OCI-LY7 (cell line): ENCODE measurements around the gene MT1E. TPM values are rescaled to one million over a fixed set of nuclear protein-coding genes. Genes with fewer than 3 reads are reported as not detected.
"Not testable (repeated sequence)": the region's sequence is repeated elsewhere in the genome, so short reads cannot be mapped to it uniquely, and the experiment has no call there.

Experiments
- BruUV-seq: library from RNA; stranded (reverse); fragments of 400-500 nt; replicated peaks from 2 replicates; lab custom pipeline; 2021; lab: Mats Ljungman, UMichigan
- CTCF ChIA-PET: fragments of 300-600 bp; sonication (Branson Sonifier 250); formaldehyde crosslinking; loops from one replicate; lab custom pipeline; 2022; ENCODE audit warnings: antibody characterized with exemption; ENCODE audit not compliant: unreplicated experiment; lab: Charles Lee
- POLR2A ChIA-PET: fragments of 300-600 bp; sonication (Branson Sonifier 250); formaldehyde crosslinking; loops from one replicate; lab custom pipeline; 2022; ENCODE audit warnings: antibody characterized with exemption; lab: Charles Lee
- DNase-seq: peaks from one replicate; pipeline ENCODE4 v3.0.0-alpha.2; 2015; ENCODE audit warnings: low spot score
- H2AFZ ChIP-seq: fragments of 200-600 bp; sonication (generic), shearing (Covaris generic); 2 replicates; pipeline ENCODE4 v1.6.1; 2014; ENCODE audit warnings: mild to moderate bottlenecking, antibody characterized with exemption, low read length, moderate library complexity
- H3K27ac ChIP-seq: fragments of 200-600 bp; sonication (generic); 2 replicates; pipeline ENCODE4 v1.5.1; 2014; ENCODE audit warnings: mixed run types, low read depth, mild to moderate bottlenecking, moderate library complexity, low read length, inconsistent platforms; ENCODE audit not compliant: poor library complexity, severe bottlenecking
- H3K36me3 ChIP-seq: fragments of 200-600 bp; sonication (generic); 2 replicates; pipeline ENCODE4 v1.6.1; 2014; ENCODE audit warnings: mild to moderate bottlenecking, antibody characterized with exemption, low read length, moderate library complexity, mixed read lengths; ENCODE audit not compliant: insufficient read depth
- H3K4me1 ChIP-seq: fragments of 200-600 bp; sonication (generic); 2 replicates; pipeline ENCODE4 v1.5.1; 2014; ENCODE audit warnings: mild to moderate bottlenecking, low read length; ENCODE audit not compliant: insufficient read depth, poor library complexity, severe bottlenecking
- H3K4me2 ChIP-seq: fragments of 200-600 bp; sonication (generic); 2 replicates; pipeline ENCODE4 v1.6.1; 2014; ENCODE audit warnings: mild to moderate bottlenecking, low read length
- H3K4me3 ChIP-seq: fragments of 200-600 bp; sonication (generic); 2 replicates; pipeline ENCODE4 v1.5.1; 2014; ENCODE audit warnings: mild to moderate bottlenecking, low read depth, low read length; ENCODE audit not compliant: poor library complexity, severe bottlenecking
- H3K79me2 ChIP-seq: fragments of 200-600 bp; sonication (generic); 2 replicates; pipeline ENCODE4 v1.6.1; 2016; ENCODE audit warnings: low read depth, mild to moderate bottlenecking, low read length, moderate library complexity, mixed read lengths; ENCODE audit not compliant: insufficient read depth
- H3K9me2 ChIP-seq: fragments of 200-600 bp; sonication (generic); 2 replicates; pipeline ENCODE4 v1.6.1; 2016; ENCODE audit warnings: mild to moderate bottlenecking, low read length, mixed read lengths; ENCODE audit not compliant: insufficient read depth
- H3K9me3 ChIP-seq: fragments of 200-600 bp; sonication (generic); 2 replicates; pipeline ENCODE4 v1.6.1; 2014; ENCODE audit warnings: mild to moderate bottlenecking, mixed run types, low read length, mixed read lengths
- H4K20me1 ChIP-seq: fragments of 200-600 bp; sonication (generic); 2 replicates; pipeline ENCODE4 v1.6.1; 2014; ENCODE audit warnings: mild to moderate bottlenecking, antibody characterized with exemption, low read length, moderate library complexity, mixed read lengths; ENCODE audit not compliant: insufficient read depth
- CTCF ChIP-seq: fragments of 200-600 bp; sonication (generic); conservative IDR thresholded peaks from 2 replicates; pipeline ENCODE4 v1.5.1; 2014; ENCODE audit warnings: mild to moderate bottlenecking, antibody characterized with exemption, low read length, moderate library complexity, mixed read lengths
- EZH2phosphoT487 ChIP-seq: fragments of 200-600 bp; sonication (generic); IDR thresholded peaks from 2 replicates; pipeline ENCODE4 v1.6.1; 2018; ENCODE audit warnings: low read depth, borderline replicate concordance, mild to moderate bottlenecking, mixed run types, antibody characterized with exemption, low read length, moderate library complexity, mixed read lengths
- intact Hi-C: fragments of 100-400 bp; cut with micrococcal nuclease; formaldehyde crosslinking; loops from one replicate; pipeline ENCODE4 v1.10.0; 2022; ENCODE audit not compliant: unreplicated experiment
- total RNA-seq, 2 experiments: library from RNA; depleted of rRNA in 1 of 2; stranded (reverse); fragments of >200 nt in 1 of 2; shearing (Covaris generic) in 1 of 2; gene quantifications; 2 replicates each; pipeline ENCODE4 v1.2.3, GENCODE V29; 2014 to 2022

The MT1E gene
- total RNA-seq, 2 experiments from 2014 or later, result not detected

- Histone ChIP-seq H3K27ac (no peak overlapping the region), H3K9me3 (no peaks in the 10 kb centered on the region), H4K20me1 (no peaks in the 10 kb centered on the region), H3K36me3 (no peaks in the 10 kb centered on the region), H3K4me1 (no peaks in the 10 kb centered on the region), H3K4me3 (no peak overlapping the region), H3K79me2 (no peaks in the 10 kb centered on the region), H3K4me2 (no peak overlapping the region), H3K9me2 (no peaks in the 10 kb centered on the region), H2AFZ (no peak overlapping the region)
- BruUV-seq, result no TSS peak
- TF ChIP-seq EZH2phosphoT487 (no peak), CTCF (no peak)
- no peak for DNase-seq
- POLR2A ChIA-PET, result interaction anchor here (0.6 kb wide), 1 partner anchor 51 kb away, joined by 3 read pairs; no protein-coding TSS in a partner anchor
- intact Hi-C loops, result no loop called here
- CTCF ChIA-PET, result no interaction called here
These were observed 44.4 kb downstream of the MT1E start for GRCh38 chr16:56669840-56670619.

GRCh38 chr16:56670620-56670934 is 45.0 kb downstream of the MT1E start:
- no peak overlapping the region for H2AFZ ChIP-seq
- H3K4me3 ChIP-seq, result no peak overlapping the region
- BruUV-seq, result no TSS peak
- no peak for DNase-seq
- no peaks in the 10 kb centered on the region for H3K79me2 ChIP-seq
- no peaks in the 10 kb centered on the region for H3K36me3 ChIP-seq
- ChIA-PET POLR2A (interaction anchor here (0.6 kb wide), 1 partner anchor 51 kb away, joined by 3 read pairs; no protein-coding TSS in a partner anchor), CTCF (no interaction called here)
- H3K9me3 ChIP-seq, result no peaks in the 10 kb centered on the region
- intact Hi-C loops, result no loop called here
- H3K4me1 ChIP-seq, result no peaks in the 10 kb centered on the region
- no peaks in the 10 kb centered on the region for H3K9me2 ChIP-seq
- H4K20me1 ChIP-seq, result no peaks in the 10 kb centered on the region
- no peak overlapping the region for H3K4me2 ChIP-seq
- no peak overlapping the region for H3K27ac ChIP-seq
- TF ChIP-seq CTCF (no peak), EZH2phosphoT487 (no peak)

GRCh38 chr16:56671691-56672090 is 46.1 kb downstream of the MT1E start:
- H3K36me3 ChIP-seq, H3K9me3 ChIP-seq, intact Hi-C loops, H3K79me2 ChIP-seq, H3K4me3 ChIP-seq, DNase-seq, H3K9me2 ChIP-seq, H2AFZ ChIP-seq, POLR2A ChIA-PET, H3K4me2 ChIP-seq, H4K20me1 ChIP-seq, H3K4me1 ChIP-seq, BruUV-seq, CTCF ChIA-PET, H3K27ac ChIP-seq: not testable (repeated sequence)

- CTCF ChIA-PET, H3K4me1 ChIP-seq, H3K27ac ChIP-seq, H3K79me2 ChIP-seq, H2AFZ ChIP-seq, H3K4me3 ChIP-seq, H3K9me3 ChIP-seq, DNase-seq, H3K9me2 ChIP-seq, H3K4me2 ChIP-seq, intact Hi-C loops, H3K36me3 ChIP-seq, H4K20me1 ChIP-seq, BruUV-seq: not testable (repeated sequence)
- POLR2A ChIA-PET, result interaction anchor here (0.7 kb wide), 1 partner anchor 28 kb away, joined by 4 read pairs; no protein-coding TSS in a partner anchor
These were observed 46.6 kb downstream of the MT1E start for GRCh38 chr16:56672171-56672570.
